ENCODE results near the gene COG6.

COG6 gene

GRCh38 chr13:39765801-39766463 is 110.5 kb downstream of the COG6 start:
- Histone ChIP-seq H3F3A (ENCODE audit: low read depth) (no peaks in the 10 kb centered on the region), H3K9me2 (replicated peaks; ENCODE audit: low read depth, low read length) (no peaks in the 10 kb centered on the region), H3K79me2 (ENCODE audit: insufficient read depth, low read length) (no peaks in the 10 kb centered on the region), H3K4me2 (ENCODE audit: low read depth, low read length, poor library complexity, severe bottlenecking) (no peak overlapping the region), H2AFZ (ENCODE audit: low read length) (no peak overlapping the region), H3K9ac (ENCODE audit: low read depth, low read length, poor library complexity, severe bottlenecking) (no peak overlapping the region), H3K4me3 (ENCODE audit: low read length, poor library complexity, severe bottlenecking) (no peak overlapping the region), H4K20me1 (ENCODE audit: insufficient read depth, low read length, poor library complexity, severe bottlenecking) (no peaks in the 10 kb centered on the region), H3K4me1 (ENCODE audit: insufficient read depth, low read length, poor library complexity, severe bottlenecking) (no peaks in the 10 kb centered on the region), H3K27me3 (ENCODE audit: insufficient read depth, low read length, poor library complexity, severe bottlenecking) (no peaks in the 10 kb centered on the region), H3K9me3 (ENCODE audit: insufficient read depth, low read depth, low read length) (no peaks in the 10 kb centered on the region), H3K36me3 (ENCODE audit: insufficient read depth, low read length) (no peaks in the 10 kb centered on the region)
- TF ChIP-seq EZH2phosphoT487 (IDR thresholded peaks at IDR 0.05; ENCODE audit: borderline replicate concordance) (no peak), CTCF (conservative IDR thresholded peaks at IDR 0.05; ENCODE audit: low read length) (peak; percentile 43)

- Histone ChIP-seq H3K9ac (ENCODE audit: low read depth, low read length, poor library complexity, severe bottlenecking) (no peak overlapping the region), H3F3A (ENCODE audit: low read depth) (no peaks in the 10 kb centered on the region), H4K20me1 (ENCODE audit: insufficient read depth, low read length, poor library complexity, severe bottlenecking) (no peaks in the 10 kb centered on the region), H2AFZ (ENCODE audit: low read length) (no peak overlapping the region), H3K4me3 (ENCODE audit: low read length, poor library complexity, severe bottlenecking) (no peak overlapping the region), H3K36me3 (ENCODE audit: insufficient read depth, low read length) (no peaks in the 10 kb centered on the region), H3K9me3 (ENCODE audit: insufficient read depth, low read depth, low read length) (no peaks in the 10 kb centered on the region), H3K4me1 (ENCODE audit: insufficient read depth, low read length, poor library complexity, severe bottlenecking) (no peaks in the 10 kb centered on the region), H3K9me2 (replicated peaks; ENCODE audit: low read depth, low read length) (no peaks in the 10 kb centered on the region), H3K79me2 (ENCODE audit: insufficient read depth, low read length) (no peaks in the 10 kb centered on the region), H3K27me3 (ENCODE audit: insufficient read depth, low read length, poor library complexity, severe bottlenecking) (no peaks in the 10 kb centered on the region), H3K4me2 (ENCODE audit: low read depth, low read length, poor library complexity, severe bottlenecking) (no peak overlapping the region)
- TF ChIP-seq EZH2phosphoT487 (IDR thresholded peaks at IDR 0.05; ENCODE audit: borderline replicate concordance) (no peak), CTCF (conservative IDR thresholded peaks at IDR 0.05; ENCODE audit: low read length) (no peak)
Measured at GRCh38 chr13:39766464-39767158, 111.1 kb downstream of the COG6 start.

GRCh38 chr13:39767791-39768517 is 112.5 kb downstream of the COG6 start:
- Histone ChIP-seq H3K27me3 (ENCODE audit: insufficient read depth, low read length, poor library complexity, severe bottlenecking) (no peaks in the 10 kb centered on the region), H3K36me3 (ENCODE audit: insufficient read depth, low read length) (no peaks in the 10 kb centered on the region), H3K4me1 (ENCODE audit: insufficient read depth, low read length, poor library complexity, severe bottlenecking) (no peaks in the 10 kb centered on the region), H3K9ac (ENCODE audit: low read depth, low read length, poor library complexity, severe bottlenecking) (no peak overlapping the region), H3K9me2 (replicated peaks; ENCODE audit: low read depth, low read length) (no peaks in the 10 kb centered on the region), H3K4me2 (ENCODE audit: low read depth, low read length, poor library complexity, severe bottlenecking) (no peak overlapping the region), H3K79me2 (ENCODE audit: insufficient read depth, low read length) (no peaks in the 10 kb centered on the region), H2AFZ (ENCODE audit: low read length) (no peak overlapping the region), H3K4me3 (ENCODE audit: low read length, poor library complexity, severe bottlenecking) (no peak overlapping the region), H3K9me3 (ENCODE audit: insufficient read depth, low read depth, low read length) (no peaks in the 10 kb centered on the region), H4K20me1 (ENCODE audit: insufficient read depth, low read length, poor library complexity, severe bottlenecking) (no peaks in the 10 kb centered on the region), H3F3A (ENCODE audit: low read depth) (no peaks in the 10 kb centered on the region)
- TF ChIP-seq EZH2phosphoT487 (IDR thresholded peaks at IDR 0.05; ENCODE audit: borderline replicate concordance): no peak
- no peak for TF ChIP-seq CTCF (conservative IDR thresholded peaks at IDR 0.05; ENCODE audit: low read length)

Data from Loucy (cell line).